ENCODE results near the gene RASGRP4. TPM values are rescaled to one million over a fixed set of nuclear protein-coding genes. Genes with fewer than 3 reads are reported as not detected.

RASGRP4 gene
- total RNA-seq, 1 donor from 2014 or later = 13.5 TPM

GRCh38 chr19:38467541-38468525 lies 41.8 kb upstream of the RASGRP4 start:
- no peak for TF ChIP-seq CTCF (IDR thresholded peaks at IDR 0.05)
- no peak for ATAC-seq
- Histone ChIP-seq H3K4me3 (no peak overlapping the region), H3K9me3 (no peaks in the 10 kb centered on the region), H3K27me3 (ENCODE audit: low read depth) (peaks cover 4% of the 10 kb centered on the region), H3K27ac (no peak overlapping the region), H3K36me3 (no peaks in the 10 kb centered on the region), H3K4me1 (no peaks in the 10 kb centered on the region)
- DNase-seq = no peak
- intact Hi-C loops (cut with DNase I) = no loop called here

GRCh38 chr19:38466050-38466449 lies 40.0 kb upstream of the RASGRP4 start:
- intact Hi-C loops (cut with DNase I) = no loop called here
- no peak for TF ChIP-seq CTCF (IDR thresholded peaks at IDR 0.05)
- Histone ChIP-seq H3K27me3 (ENCODE audit: low read depth) (peaks cover 4% of the 10 kb centered on the region), H3K4me3 (no peak overlapping the region), H3K27ac (no peak overlapping the region), H3K4me1 (no peaks in the 10 kb centered on the region), H3K9me3 (no peaks in the 10 kb centered on the region), H3K36me3 (no peaks in the 10 kb centered on the region)
- ATAC-seq (peak in 1 of 2 donors; percentile 29), DNase-seq (no peak)

GRCh38 chr19:38464421-38465082 lies 38.5 kb upstream of the RASGRP4 start:
- Histone ChIP-seq H3K4me3 (no peak overlapping the region), H3K27ac (no peak overlapping the region), H3K27me3 (ENCODE audit: low read depth) (peaks cover 4% of the 10 kb centered on the region), H3K4me1 (no peaks in the 10 kb centered on the region), H3K36me3 (no peaks in the 10 kb centered on the region), H3K9me3 (no peaks in the 10 kb centered on the region)
- DNase-seq (no peak), ATAC-seq (no peak)
- intact Hi-C loops (cut with DNase I) = no loop called here
- no peak for TF ChIP-seq CTCF (IDR thresholded peaks at IDR 0.05)

- no peak for ATAC-seq
- intact Hi-C loops (cut with DNase I) = no loop called here
- no peaks in the 10 kb centered on the region for H3K27me3 ChIP-seq (ENCODE audit: low read depth)
These were observed 37.3 kb upstream of the RASGRP4 start for GRCh38 chr19:38463365-38463764.

GRCh38 chr19:38458991-38459390 lies 33.0 kb upstream of the RASGRP4 start:
- no peaks in the 10 kb centered on the region for H3K36me3 ChIP-seq
- intact Hi-C loops (cut with DNase I) = no loop called here
- DNase-seq (no peak), ATAC-seq (no peak)
- H3K4me3 ChIP-seq = no peak overlapping the region
- H3K27ac ChIP-seq = no peak overlapping the region
- H3K4me1 ChIP-seq = no peaks in the 10 kb centered on the region
- no peaks in the 10 kb centered on the region for H3K9me3 ChIP-seq
- H3K27me3 ChIP-seq (ENCODE audit: low read depth) = no peaks in the 10 kb centered on the region
- TF ChIP-seq CTCF (IDR thresholded peaks at IDR 0.05) = no peak

More at GRCh38 chr19:38463365-38463764, 37.3 kb upstream of the RASGRP4 start:
- Histone ChIP-seq H3K4me1 (no peaks in the 10 kb centered on the region), H3K27ac (no peak overlapping the region), H3K4me3 (no peak overlapping the region), H3K36me3 (no peaks in the 10 kb centered on the region), H3K9me3 (no peaks in the 10 kb centered on the region)
- DNase-seq = no peak
- TF ChIP-seq CTCF (IDR thresholded peaks at IDR 0.05) = no peak

Data from lower lobe of right lung (tissue), 2 donors.